SKM-1 (cell line): ENCODE measurements around the gene MPST.
"Not testable (repeated sequence)": the region's sequence is repeated elsewhere in the genome, so short reads cannot be mapped to it uniquely, and the experiment has no call there.

Experiments used
- DNase-seq: peaks from one replicate; lab custom pipeline; 2025; ENCODE audit not compliant: unreplicated experiment; lab: John Stamatoyannopoulos, UW

The MPST gene

GRCh38 chr22:37059876-37060449, 40.4 kb downstream of the MPST start:
- DNase-seq, result no peak

GRCh38 chr22:37060801-37061610, 41.5 kb downstream of the MPST start:
- no peak for DNase-seq

GRCh38 chr22:37061611-37062375, 42.3 kb downstream of the MPST start:
- DNase-seq, result no peak

- no peak for DNase-seq
These were observed 42.8 kb downstream of the MPST start for GRCh38 chr22:37062376-37062675.

GRCh38 chr22:37062702-37063381, 43.3 kb downstream of the MPST start:
- no peak for DNase-seq

GRCh38 chr22:37063431-37064420, 44.2 kb downstream of the MPST start:
- no peak for DNase-seq

GRCh38 chr22:37064553-37064952, 45.0 kb downstream of the MPST start:
- DNase-seq, result no peak

GRCh38 chr22:37065180-37065579, 45.6 kb downstream of the MPST start:
- DNase-seq, result no peak

- no peak for DNase-seq
These were observed 46.4 kb downstream of the MPST start for GRCh38 chr22:37065961-37066360.

- DNase-seq, result no peak
These were observed 47.9 kb downstream of the MPST start for GRCh38 chr22:37067428-37067827.

GRCh38 chr22:37068859-37069258, 49.3 kb downstream of the MPST start:
- DNase-seq, result no peak

- DNase-seq, result no peak
These were observed 49.8 kb downstream of the MPST start for GRCh38 chr22:37069319-37069718.

GRCh38 chr22:37069719-37070118, 50.2 kb downstream of the MPST start:
- DNase-seq, result no peak

- DNase-seq, result no peak
These were observed 50.8 kb downstream of the MPST start for GRCh38 chr22:37070334-37070733.

- DNase-seq, result no peak
These were observed 51.2 kb downstream of the MPST start for GRCh38 chr22:37070744-37071143.

- not testable (repeated sequence) for DNase-seq
These were observed 52.5 kb downstream of the MPST start for GRCh38 chr22:37071850-37072592.

GRCh38 chr22:37072673-37073072, 53.1 kb downstream of the MPST start:
- no peak for DNase-seq

- DNase-seq, result no peak
These were observed 55.0 kb downstream of the MPST start for GRCh38 chr22:37074537-37074936.

- no peak for DNase-seq
These were observed 55.5 kb downstream of the MPST start for GRCh38 chr22:37075046-37075445.
